HS-5 (cell line): Measurements from ENCODE around the gene EZH1.

Experiments used
- DNase-seq: peaks from one replicate; pipeline ENCODE4 v3.0.0-alpha.2; 2012; ENCODE audit warnings: low read depth

The EZH1 gene

GRCh38 chr17:42709561-42709960 lies 35.3 kb downstream of the EZH1 start:
- DNase-seq, result no peak

DNA sequence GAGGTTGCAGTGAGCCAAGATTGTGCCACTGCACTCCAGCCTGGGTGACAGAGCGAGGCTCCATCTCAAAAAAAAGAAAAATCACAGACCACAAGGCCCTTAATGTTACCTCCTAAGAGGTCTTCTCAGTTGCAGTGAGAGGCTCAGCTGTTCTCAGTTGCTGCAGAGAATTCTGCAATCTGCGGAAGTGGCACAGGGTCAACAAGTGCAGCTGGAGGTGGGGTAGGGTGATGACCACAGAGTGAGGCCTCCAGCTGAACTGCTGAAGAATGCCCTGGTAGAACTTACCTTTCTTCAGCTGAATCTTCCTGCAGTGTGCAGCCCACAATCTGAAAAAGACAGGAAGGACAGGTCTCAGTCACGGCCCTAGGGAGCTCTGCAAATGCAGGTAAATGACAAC lies 36.3 kb downstream of the EZH1 start:
- no peak for DNase-seq

DNA sequence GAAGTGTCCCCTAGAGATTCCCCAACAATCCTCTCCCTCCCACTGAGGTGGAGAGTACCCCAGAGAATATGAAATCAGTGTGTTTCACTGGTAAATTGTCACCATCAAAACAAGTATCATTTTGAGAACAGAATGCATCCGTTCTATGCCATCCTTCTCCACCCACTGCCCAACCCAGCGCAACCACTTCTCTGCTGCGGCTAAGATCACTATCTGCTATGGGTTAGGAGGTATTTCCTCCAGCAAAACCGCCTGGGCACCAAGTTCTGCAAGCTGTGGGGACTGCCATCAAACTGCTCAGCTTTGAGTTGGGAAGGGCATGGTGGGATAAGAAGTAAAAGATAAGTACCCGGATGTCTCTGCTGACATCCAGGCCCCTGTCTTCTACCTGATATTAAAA lies 38.1 kb downstream of the EZH1 start:
- no peak for DNase-seq

DNA sequence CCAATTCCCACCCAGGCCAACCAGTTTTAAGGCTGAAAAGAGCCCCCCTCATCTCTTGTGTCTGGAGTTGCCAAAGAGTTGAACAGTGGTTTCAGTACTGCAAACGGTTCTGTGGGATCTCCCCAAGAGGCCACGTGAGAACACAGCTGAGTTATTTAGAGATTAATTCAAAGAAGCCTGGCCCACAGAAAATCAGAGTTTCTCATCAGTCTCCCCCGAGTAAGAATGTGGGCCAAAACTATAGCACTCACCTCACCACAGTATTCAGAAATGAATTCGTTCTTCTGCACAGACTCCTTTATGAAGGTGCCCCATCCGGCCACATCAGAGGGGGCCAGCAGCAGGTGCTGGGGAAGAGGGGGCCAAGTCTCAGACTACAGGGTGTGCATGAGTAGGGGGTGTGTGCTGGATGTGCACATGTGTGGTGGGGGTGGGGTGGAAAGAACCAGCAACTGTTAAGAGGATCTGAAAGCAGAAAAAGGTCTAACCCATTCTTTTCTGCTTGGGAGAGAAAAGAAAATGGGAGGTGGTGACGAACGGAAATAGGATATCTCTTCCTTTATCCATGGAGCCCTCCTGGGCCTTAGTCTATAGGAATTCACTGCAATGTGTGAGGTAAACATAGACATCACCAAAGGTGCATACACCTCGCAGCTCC lies 39.9 kb downstream of the EZH1 start:
- DNase-seq, result no peak

DNA sequence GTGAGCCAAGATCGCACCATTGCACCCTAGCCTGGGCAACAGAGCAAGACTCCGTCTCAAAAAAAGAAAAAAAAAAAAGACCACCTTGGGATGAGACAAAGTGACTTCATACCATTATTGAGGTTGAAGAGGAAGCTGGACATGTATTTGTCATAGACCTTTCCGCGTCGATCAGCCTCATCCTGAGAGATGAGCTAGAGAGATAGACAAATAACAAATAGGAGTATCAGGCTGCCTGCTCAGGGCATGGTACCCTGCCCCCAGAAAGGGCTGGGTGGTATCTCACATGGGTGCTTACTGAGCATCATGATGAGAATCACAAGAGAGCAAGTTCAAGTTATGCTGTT lies 40.4 kb downstream of the EZH1 start:
- DNase-seq, result no peak

GRCh38 chr17:42702446-42702845 lies 42.4 kb downstream of the EZH1 start:
- no peak for DNase-seq

GRCh38 chr17:42700586-42701289 lies 44.1 kb downstream of the EZH1 start:
- DNase-seq, result no peak

GRCh38 chr17:42699415-42699740 lies 45.5 kb downstream of the EZH1 start:
- DNase-seq, result no peak

DNA sequence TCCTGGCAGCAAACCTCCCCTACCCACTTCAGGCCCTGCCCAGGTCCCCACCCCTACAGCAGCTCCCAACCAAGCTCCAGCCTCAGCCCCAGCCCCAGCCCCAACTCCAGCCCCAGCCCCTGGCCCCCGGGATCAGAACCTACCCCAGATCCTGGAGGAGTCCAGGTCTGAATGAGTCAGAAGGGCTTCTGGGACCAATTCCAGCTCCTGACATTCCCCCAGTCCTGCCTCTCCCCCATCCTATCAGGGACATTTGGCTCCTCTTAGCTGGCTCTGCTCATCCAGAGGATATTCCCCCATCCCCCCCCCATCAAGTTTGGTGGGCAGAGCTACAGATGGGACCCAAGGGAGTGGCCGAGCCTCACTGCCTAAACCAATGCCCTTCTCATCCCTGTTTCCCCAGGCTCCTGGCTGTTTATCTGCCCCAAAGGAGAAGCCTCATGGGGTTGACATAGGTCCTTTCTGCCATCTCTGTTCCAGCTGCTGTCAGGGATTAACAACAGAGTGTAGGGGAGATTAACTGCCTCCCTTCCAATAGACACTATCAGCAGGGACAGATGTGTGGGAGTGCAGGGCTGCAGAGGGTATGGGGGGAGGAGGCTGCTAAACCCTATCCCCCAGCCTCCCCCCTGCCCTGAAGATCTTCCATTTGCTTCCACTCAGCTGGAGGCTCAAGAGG lies 46.0 kb downstream of the EZH1 start:
- no peak for DNase-seq

DNA sequence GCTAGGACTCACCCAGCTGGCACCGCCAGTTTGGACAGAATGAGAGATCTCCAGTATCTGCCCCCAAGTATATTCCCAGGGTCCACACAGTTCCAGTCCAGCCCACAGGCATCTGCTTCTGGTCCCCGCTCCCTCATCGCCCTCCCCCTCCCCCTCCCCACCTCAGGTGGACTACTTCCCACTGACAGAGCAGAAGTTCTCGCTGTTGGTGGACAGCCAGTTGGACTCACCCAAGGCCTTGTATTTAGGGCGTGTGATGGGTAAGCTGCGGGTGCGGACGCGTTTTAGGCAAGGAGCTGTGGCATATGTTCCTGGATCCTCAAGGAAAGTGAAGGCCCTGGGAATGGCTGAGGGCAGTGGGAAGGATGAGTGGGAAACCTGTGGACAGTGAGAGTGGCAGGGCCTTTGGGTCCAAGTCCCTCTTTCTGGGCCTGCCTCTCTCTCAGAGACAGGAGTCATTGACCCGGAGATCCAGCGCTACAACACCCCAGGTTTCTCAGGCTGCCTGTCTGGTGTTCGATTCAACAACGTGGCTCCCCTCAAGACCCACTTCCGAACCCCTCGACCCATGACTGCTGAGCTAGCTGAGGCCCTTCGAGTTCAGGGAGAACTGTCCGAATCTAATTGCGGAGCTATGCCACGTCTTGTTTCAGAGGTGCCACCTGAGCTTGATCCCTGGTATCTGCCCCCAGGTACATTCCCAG lies 47.6 kb downstream of the EZH1 start:
- no peak for DNase-seq

- no peak for DNase-seq
Measured at GRCh38 chr17:42695500-42695899, 49.3 kb downstream of the EZH1 start.

DNA sequence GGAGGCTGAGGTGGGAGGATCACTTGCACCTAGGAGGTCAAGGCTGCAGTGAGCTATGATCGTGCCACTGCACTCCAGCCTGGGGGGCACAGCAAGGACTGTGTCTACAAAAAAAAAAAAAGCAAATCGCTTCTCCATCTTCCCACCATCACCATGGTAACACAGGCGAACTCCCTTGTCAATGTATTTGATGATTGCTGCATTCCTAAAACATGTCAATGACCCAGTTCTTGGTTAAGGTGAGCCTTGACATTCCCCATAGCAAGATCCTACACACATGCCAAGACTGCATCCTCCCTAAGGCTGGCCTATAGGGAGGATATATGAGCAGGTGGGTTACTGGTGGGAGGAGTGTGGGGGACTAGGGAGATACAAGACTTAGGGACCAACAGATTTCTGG lies 50.3 kb downstream of the EZH1 start:
- no peak for DNase-seq

DNA sequence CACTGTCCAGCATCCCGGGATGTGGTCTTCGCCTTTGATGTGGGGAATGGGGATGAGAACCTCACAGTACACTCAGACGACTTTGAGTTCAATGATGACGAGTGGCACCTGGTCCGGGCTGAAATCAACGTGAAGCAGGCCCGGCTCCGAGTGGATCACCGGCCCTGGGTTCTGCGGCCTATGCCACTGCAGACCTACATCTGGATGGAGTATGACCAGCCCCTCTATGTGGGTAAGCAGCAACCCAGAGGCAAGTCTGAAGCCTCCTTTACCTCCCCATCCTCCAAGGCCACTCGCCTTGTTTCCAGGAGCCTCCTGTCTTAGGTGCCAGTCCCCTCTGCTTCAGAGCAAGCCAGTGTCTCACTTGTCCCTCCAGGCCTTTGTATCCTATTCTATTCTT lies 52.4 kb downstream of the EZH1 start:
- no peak for DNase-seq

DNA sequence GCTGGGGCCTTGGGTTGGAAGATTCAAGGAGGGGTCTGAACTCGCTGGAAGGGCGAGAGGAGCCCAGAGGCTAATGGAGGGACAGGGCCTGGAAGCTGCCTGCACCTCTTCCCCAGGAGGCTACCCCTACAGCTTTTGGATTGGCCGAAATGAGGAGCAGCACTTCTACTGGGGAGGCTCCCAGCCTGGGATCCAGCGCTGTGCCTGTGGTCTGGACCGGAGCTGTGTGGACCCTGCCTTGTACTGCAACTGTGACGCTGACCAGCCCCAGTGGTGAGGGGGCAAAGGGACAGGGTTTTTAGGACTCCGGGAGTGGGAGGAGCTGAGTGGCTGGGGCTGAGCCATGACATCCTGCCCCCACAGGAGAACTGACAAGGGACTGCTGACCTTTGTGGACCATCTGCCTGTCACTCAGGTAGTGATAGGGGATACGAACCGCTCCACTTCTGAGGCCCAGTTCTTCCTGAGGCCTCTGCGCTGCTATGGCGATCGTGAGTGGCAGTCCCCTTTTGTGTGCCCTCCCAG lies 53.8 kb downstream of the EZH1 start:
- DNase-seq, result no peak

GRCh38 chr17:42690596-42690995 lies 54.2 kb downstream of the EZH1 start:
- DNase-seq, result no peak

DNA sequence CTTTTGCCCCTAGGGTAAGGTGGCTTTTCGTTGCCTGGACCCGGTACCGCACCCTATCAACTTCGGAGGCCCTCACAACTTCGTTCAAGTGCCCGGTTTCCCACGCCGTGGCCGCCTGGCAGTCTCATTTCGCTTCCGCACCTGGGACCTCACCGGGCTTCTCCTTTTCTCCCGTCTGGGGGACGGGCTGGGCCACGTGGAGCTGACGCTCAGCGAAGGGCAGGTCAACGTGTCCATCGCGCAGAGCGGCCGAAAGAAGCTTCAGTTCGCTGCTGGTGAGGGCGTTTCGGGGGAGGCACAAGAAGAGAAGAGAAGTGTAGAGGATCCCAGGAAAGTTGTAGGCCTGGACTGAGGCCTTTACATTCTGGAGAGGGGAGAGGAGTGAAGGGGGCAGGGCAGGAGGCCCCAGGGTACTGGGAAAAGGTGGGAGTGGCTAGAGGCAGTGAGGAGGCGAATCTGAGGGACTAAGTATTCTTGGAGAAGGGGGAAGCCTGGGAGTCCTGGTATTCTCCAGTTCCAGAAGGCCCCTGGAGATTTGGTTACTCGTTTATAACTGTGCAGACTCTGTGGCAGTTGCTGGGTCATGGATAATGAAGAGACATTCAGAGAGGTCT lies 57.0 kb downstream of the EZH1 start:
- no peak for DNase-seq

GRCh38 chr17:42686520-42687128 lies 58.2 kb downstream of the EZH1 start:
- DNase-seq, result no peak

- no peak for DNase-seq
Measured at GRCh38 chr17:42685831-42686230, 59.0 kb downstream of the EZH1 start.

DNA sequence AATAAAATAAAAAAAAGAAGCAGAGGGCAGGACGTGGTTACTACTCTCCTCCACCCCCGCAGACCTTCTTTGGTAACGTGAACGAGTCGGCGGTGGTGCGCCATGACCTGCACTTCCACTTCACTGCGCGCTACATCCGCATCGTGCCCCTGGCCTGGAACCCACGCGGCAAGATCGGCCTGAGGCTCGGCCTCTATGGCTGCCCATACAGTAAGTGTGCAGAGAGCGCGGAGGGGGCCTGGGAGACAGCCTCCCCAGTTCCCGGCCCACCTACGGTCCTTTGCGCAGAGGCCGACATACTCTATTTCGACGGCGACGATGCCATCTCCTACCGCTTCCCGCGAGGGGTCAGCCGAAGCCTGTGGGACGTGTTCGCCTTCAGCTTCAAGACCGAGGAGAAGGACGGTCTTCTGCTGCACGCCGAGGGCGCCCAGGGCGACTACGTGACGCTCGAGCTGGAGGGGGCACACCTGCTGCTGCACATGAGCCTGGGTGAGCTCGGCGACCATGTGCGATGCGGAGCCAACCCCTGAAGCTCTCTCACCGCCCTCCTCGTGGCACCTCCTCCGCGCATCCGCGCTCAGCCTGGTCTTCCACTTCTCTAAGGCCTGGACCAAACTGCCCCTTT lies 59.8 kb downstream of the EZH1 start:
- DNase-seq, result no peak

GRCh38 chr17:42683407-42684034 lies 61.3 kb downstream of the EZH1 start:
- no peak for DNase-seq
